HepG2 (cell line): ENCODE results near the gene SDK2. TPM values are rescaled to one million over a fixed set of nuclear protein-coding genes. Genes with fewer than 3 reads are reported as not detected.
A peak's percentile ranks its signal among the peaks of the same experiment; 100 is the strongest.

Experiments used
- AKAP8 ChIP-seq: sonication (generic); formaldehyde crosslinking; IDR thresholded peaks from 2 replicates; pipeline ENCODE4 v1.5.1; 2020; ENCODE audit warnings: mild to moderate bottlenecking, missing genetic modification reagents
- FOXP1 ChIP-seq, 2 experiments: fragments of 450-650 bp in 1 of 2; IDR thresholded peaks; 2 replicates each; pipeline ENCODE4 v1.6.1; 2017 to 2018; ENCODE audit warnings: antibody characterized with exemption in 1 of 2
- LBX2 ChIP-seq: sonication (generic); formaldehyde crosslinking; IDR thresholded peaks from 2 replicates; pipeline ENCODE4 v1.5.0; 2020; ENCODE audit warnings: missing genetic modification reagents, mild to moderate bottlenecking, borderline replicate concordance
- NFE2 ChIP-seq: sonication (generic); formaldehyde crosslinking; IDR thresholded peaks from 2 replicates; pipeline ENCODE4 v1.4.0; 2020; ENCODE audit warnings: missing genetic modification reagents
- PBX2 ChIP-seq: IDR thresholded peaks from 2 replicates; pipeline ENCODE4 v1.6.1; 2016; ENCODE audit warnings: control low read depth
- SMAD3 ChIP-seq: sonication (generic); formaldehyde crosslinking; IDR thresholded peaks from 2 replicates; pipeline ENCODE4 v1.4.0; 2020; ENCODE audit warnings: missing genetic modification reagents
- SMC3 ChIP-seq: IDR thresholded peaks from 2 replicates; pipeline ENCODE4 v1.6.1; 2011; ENCODE audit warnings: low read length, improper control_type of control experiment
- TCF7L2 ChIP-seq: IDR thresholded peaks from 2 replicates; pipeline ENCODE4 v1.6.1; 2011; ENCODE audit warnings: mild to moderate bottlenecking, low read depth, low read length, moderate library complexity
- YEATS4 ChIP-seq: sonication (generic); formaldehyde crosslinking; IDR thresholded peaks from 2 replicates; pipeline ENCODE4 v1.4.0; 2020; ENCODE audit warnings: missing genetic modification reagents, borderline replicate concordance
- ZMYM3 ChIP-seq: sonication (generic); formaldehyde crosslinking; IDR thresholded peaks from 2 replicates; pipeline ENCODE4 v1.5.1; 2020; ENCODE audit warnings: mild to moderate bottlenecking, missing genetic modification reagents
- ZNF124 ChIP-seq: sonication (generic); formaldehyde crosslinking; IDR thresholded peaks from 2 replicates; pipeline ENCODE4 v1.4.0; 2020; ENCODE audit warnings: missing genetic modification reagents
- ZNF768 ChIP-seq: sonication (generic); formaldehyde crosslinking; IDR thresholded peaks from 2 replicates; pipeline ENCODE4 v1.4.0; 2020; ENCODE audit warnings: missing genetic modification reagents
- polyA plus RNA-seq, 8 experiments: library from polyadenylated mRNA; depleted of rRNA in 3 of 8; stranded (reverse) in 7 of 8; unstranded in 1 of 8; fragments of >200 nt; fragmentation: Illumina TruSeq in 4 of 8; extraction: Trizol in 4 of 8; gene quantifications; 2 replicates each; pipeline versions ENCODE4 v1.2.1 to v1.2.3, GENCODE V29; 2011 to 2016; ENCODE audit warnings: low read depth in 4 of 8, missing spikeins in 1 of 8, mixed read lengths in 1 of 8; ENCODE audit not compliant: insufficient read depth in 1 of 8
- total RNA-seq, 5 experiments: library from RNA; depleted of rRNA; stranded (reverse); fragments of >200 nt; fragmentation: Illumina TruSeq; extraction: Trizol; gene quantifications; 2 replicates each; pipeline ENCODE4 v1.2.3, GENCODE V29; 2016; ENCODE audit warnings: low read depth in 1 of 5
- TF ChIP-seq, protein P1 (sequence below), 2 experiments: fragments of 450-650 bp in 1 of 2; sonication (generic) in 1 of 2; formaldehyde crosslinking in 1 of 2; IDR thresholded peaks; 2 replicates each; pipeline versions ENCODE4 v1.6.1 to v1.8.0; 2016 to 2022; ENCODE audit warnings: antibody characterized with exemption in 1 of 2, mild to moderate bottlenecking in 1 of 2, missing genetic modification reagents in 1 of 2
- TF ChIP-seq, protein P2 (sequence below): sonication (generic); formaldehyde crosslinking; IDR thresholded peaks from 2 replicates; pipeline ENCODE4 v1.4.0; 2020; ENCODE audit warnings: low read depth, mild to moderate bottlenecking, missing genetic modification reagents

The SDK2 gene
- total and polyA plus RNA-seq, 2 of the 13 experiments (the other 11 are each of a cell fraction or from before 2014, with no cell fraction given) = not detected

GRCh38 chr17:73439597-73439996 lies 204.6 kb downstream of the SDK2 start (continued):
- TF ChIP-seq, protein P1, sequence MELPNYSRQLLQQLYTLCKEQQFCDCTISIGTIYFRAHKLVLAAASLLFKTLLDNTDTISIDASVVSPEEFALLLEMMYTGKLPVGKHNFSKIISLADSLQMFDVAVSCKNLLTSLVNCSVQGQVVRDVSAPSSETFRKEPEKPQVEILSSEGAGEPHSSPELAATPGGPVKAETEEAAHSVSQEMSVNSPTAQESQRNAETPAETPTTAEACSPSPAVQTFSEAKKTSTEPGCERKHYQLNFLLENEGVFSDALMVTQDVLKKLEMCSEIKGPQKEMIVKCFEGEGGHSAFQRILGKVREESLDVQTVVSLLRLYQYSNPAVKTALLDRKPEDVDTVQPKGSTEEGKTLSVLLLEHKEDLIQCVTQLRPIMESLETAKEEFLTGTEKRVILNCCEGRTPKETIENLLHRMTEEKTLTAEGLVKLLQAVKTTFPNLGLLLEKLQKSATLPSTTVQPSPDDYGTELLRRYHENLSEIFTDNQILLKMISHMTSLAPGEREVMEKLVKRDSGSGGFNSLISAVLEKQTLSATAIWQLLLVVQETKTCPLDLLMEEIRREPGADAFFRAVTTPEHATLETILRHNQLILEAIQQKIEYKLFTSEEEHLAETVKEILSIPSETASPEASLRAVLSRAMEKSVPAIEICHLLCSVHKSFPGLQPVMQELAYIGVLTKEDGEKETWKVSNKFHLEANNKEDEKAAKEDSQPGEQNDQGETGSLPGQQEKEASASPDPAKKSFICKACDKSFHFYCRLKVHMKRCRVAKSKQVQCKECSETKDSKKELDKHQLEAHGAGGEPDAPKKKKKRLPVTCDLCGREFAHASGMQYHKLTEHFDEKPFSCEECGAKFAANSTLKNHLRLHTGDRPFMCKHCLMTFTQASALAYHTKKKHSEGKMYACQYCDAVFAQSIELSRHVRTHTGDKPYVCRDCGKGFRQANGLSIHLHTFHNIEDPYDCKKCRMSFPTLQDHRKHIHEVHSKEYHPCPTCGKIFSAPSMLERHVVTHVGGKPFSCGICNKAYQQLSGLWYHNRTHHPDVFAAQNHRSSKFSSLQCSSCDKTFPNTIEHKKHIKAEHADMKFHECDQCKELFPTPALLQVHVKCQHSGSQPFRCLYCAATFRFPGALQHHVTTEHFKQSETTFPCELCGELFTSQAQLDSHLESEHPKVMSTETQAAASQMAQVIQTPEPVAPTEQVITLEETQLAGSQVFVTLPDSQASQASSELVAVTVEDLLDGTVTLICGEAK (IDR thresholded peaks at IDR 0.05) = no peak
- TF ChIP-seq, protein P1 (CRISPR knock-in tag; IDR thresholded peaks at IDR 0.05) = no peak
- TF ChIP-seq LBX2 (CRISPR knock-in tag) (no peak), ZNF124 (no peak), YEATS4 (CRISPR knock-in tag) (no peak), ZMYM3 (CRISPR knock-in tag) (0 out of 2 replicates have a peak, but pooled peaks have one; percentile 51), SMAD3 (no peak), TCF7L2 (no peak), SMC3 (no peak), ZNF768 (peak; percentile 56; the same call in 1 of the 2 replicates), FOXP1 (IDR thresholded peaks at IDR 0.05) (no peak), FOXP1 (CRISPR knock-in tag; IDR thresholded peaks at IDR 0.05) (no peak), NFE2 (CRISPR knock-in tag) (no peak), PBX2 (CRISPR knock-in tag) (no peak), AKAP8 (no peak)
- TF ChIP-seq, protein P2, sequence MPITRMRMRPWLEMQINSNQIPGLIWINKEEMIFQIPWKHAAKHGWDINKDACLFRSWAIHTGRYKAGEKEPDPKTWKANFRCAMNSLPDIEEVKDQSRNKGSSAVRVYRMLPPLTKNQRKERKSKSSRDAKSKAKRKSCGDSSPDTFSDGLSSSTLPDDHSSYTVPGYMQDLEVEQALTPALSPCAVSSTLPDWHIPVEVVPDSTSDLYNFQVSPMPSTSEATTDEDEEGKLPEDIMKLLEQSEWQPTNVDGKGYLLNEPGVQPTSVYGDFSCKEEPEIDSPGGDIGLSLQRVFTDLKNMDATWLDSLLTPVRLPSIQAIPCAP (CRISPR knock-in tag) = no peak
- TF ChIP-seq, all 625 proteins: peak for 3
